IPS DF 6.9 (cell line): ENCODE data around the gene UTRN.

Experiments used
- DNase-seq: peaks from one replicate; pipeline ENCODE4 v3.0.0-alpha.2; 2013; ENCODE audit warnings: low read depth, low spot score
- H3K27ac ChIP-seq: one replicate; pipeline ENCODE4 v1.5.1; 2013; ENCODE audit warnings: low read length, control low read depth
- H3K27me3 ChIP-seq: 2 replicates; pipeline ENCODE4 v1.6.1; 2013; ENCODE audit warnings: mild to moderate bottlenecking, low read length; ENCODE audit not compliant: control insufficient read depth, insufficient read depth
- H3K36me3 ChIP-seq: 2 replicates; pipeline ENCODE4 v1.6.1; 2013; ENCODE audit warnings: low read length; ENCODE audit not compliant: control insufficient read depth, insufficient read depth
- H3K4me1 ChIP-seq: 2 replicates; pipeline ENCODE4 v1.6.1; 2013; ENCODE audit warnings: low read length; ENCODE audit not compliant: control insufficient read depth, insufficient read depth
- H3K4me3 ChIP-seq: 2 replicates; pipeline ENCODE4 v1.5.1; 2013; ENCODE audit warnings: mild to moderate bottlenecking, low read length
- H3K9me3 ChIP-seq: 2 replicates; pipeline ENCODE4 v1.6.1; 2013; ENCODE audit warnings: low read length, inconsistent platforms; ENCODE audit not compliant: control insufficient read depth, insufficient read depth
- WGBS: extraction: QIAGEN DNeasy Blood & Tissue Kit; methylation state at CpG from one replicate; pipeline ENCODE4 v1.1.7; 2013; ENCODE audit warnings: mixed read lengths, missing lambda C conversion rate; ENCODE audit not compliant: insufficient read length, insufficient coverage; 5-methylcytosine and 5-hydroxymethylcytosine counted together

Gene UTRN

DNA sequence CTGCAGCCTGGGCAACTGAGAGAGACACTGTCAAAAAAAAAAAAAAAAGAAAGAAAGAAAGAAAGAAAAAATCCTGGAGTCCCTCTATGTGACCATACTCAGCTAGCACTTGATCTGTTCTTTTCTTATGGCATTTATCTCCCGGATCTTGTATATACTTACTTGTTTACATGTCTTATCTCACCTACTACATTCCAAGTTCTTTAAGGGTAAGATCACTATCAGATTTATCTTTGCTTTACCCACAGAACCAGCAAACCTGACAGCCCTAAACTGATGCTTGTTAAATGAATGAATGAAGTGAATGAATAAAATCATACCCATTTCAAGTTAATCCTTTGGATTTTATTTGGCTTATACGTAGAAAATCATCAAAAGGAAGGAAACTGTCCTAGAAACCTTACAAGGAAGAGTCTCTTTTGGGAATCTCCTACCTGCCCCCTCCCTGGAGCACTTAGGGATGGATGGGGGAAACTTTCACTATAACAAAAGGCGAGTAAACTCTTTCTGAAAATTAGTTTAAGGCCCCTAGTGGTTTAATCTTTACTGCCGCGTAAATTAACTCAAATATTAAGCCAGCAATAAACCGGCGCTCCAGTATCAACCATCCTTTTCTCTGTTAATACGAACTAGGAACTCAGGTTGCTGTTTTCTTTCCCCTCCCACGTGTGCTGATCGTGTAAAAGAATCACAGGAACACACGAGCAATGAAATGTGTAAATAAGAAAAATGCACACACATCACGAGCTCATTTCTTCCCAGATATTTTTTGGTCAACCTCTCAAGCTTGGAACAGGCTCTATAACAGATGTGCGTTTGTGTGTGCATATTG lies 1.3 kb upstream of the UTRN start:
- H3K27ac ChIP-seq = no peak overlapping the region
- no peaks in the 10 kb centered on the region for H3K9me3 ChIP-seq
- DNase-seq = no peak
- no peaks in the 10 kb centered on the region for H3K36me3 ChIP-seq
- WGBS = no CpG with 5 or more reads among the region's 13 CpGs
- no peaks in the 10 kb centered on the region for H3K27me3 ChIP-seq
- H3K4me3 ChIP-seq = peak overlapping the region; percentile 79; the same call in 1 of the 2 replicates
- peaks cover 3% of the 10 kb centered on the region; the same call in 1 of the 2 replicates for H3K4me1 ChIP-seq

DNA sequence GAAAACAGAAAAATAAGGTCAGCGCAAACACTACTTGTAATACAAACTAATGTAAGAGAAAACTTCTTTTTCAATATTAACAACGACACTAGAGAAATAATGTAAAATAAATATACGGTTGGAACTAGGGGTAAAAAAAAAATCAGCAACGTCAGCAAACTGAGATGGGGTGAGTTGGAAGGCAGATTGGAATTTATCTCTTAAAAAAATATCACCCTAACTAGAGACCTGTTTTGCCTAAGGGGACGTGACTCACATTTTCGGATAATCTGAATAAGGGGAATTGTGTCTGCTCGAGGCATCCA lies 705 bp upstream of the UTRN start:
- Histone ChIP-seq H3K9me3 (no peaks in the 10 kb centered on the region), H3K4me3 (peak overlapping the region; percentile 79; the same call in 1 of the 2 replicates), H3K4me1 (peaks cover 2% of the 10 kb centered on the region; the same call in 1 of the 2 replicates), H3K27me3 (no peaks in the 10 kb centered on the region), H3K36me3 (no peaks in the 10 kb centered on the region), H3K27ac (no peak overlapping the region)
- no CpG with 5 or more reads among the region's 7 CpGs for WGBS
- DNase-seq = no peak

DNA sequence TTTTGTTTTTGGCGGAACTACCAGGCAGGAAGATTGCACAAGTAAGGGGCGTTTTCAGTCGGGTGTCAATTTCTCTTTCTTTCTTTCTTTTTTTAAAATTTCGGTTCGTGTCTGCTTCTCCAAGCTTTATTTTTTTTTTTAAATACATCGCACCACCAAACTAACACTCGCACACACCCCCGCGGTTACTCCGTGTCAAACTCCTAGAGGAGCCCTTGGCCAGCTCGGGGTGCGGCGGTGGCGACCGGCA lies 338 bp downstream of the UTRN start:
- Histone ChIP-seq H3K4me1 (no peaks in the 10 kb centered on the region), H3K9me3 (no peaks in the 10 kb centered on the region), H3K27me3 (no peaks in the 10 kb centered on the region), H3K27ac (no peak overlapping the region), H3K4me3 (peak overlapping the region; percentile 79), H3K36me3 (no peaks in the 10 kb centered on the region)
- no peak for DNase-seq
- no CpG with 5 or more reads among the region's 15 CpGs for WGBS

DNA sequence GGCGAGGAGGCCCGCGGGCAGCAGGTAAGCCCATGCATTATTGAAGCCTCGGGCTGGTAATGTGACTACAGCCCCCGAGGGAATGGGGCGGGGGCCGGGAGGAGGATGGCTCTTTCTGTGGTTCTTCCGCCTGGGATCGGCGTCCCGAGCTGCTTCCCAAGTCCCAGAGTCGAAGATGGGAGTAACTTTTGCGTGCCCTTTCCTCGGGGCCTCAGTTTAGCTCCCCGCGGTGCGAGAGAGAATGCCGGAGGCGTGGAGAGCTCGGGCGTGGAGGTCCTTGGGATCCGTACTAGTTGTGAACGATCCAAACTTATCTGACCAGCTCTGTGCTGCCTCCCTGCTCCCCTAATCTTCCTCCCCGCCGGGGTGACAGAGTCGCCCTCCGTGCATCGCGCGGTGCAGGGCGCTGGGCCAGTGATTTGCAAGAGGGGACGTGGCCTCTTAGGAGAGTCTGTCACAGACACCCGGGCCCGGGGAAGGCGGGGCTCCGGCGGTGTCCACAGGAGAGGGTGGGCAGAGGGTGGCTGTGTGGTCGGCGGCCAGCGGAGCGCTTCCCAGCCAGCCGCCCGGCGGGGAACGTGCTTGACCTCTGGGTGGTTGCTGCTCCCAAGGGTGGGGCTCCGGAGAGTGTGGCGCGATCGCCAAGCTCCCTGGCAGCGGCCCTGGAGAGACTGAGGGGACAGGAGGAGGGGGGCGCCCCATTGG lies 815 bp downstream of the UTRN start:
- no peaks in the 10 kb centered on the region for H3K27me3 ChIP-seq
- no peak overlapping the region for H3K27ac ChIP-seq
- peak overlapping the region; percentile 79 for H3K4me3 ChIP-seq
- H3K4me1 ChIP-seq = no peaks in the 10 kb centered on the region
- DNase-seq = no peak
- WGBS = no CpG with 5 or more reads among the region's 51 CpGs
- no peaks in the 10 kb centered on the region for H3K36me3 ChIP-seq
- no peaks in the 10 kb centered on the region for H3K9me3 ChIP-seq

DNA sequence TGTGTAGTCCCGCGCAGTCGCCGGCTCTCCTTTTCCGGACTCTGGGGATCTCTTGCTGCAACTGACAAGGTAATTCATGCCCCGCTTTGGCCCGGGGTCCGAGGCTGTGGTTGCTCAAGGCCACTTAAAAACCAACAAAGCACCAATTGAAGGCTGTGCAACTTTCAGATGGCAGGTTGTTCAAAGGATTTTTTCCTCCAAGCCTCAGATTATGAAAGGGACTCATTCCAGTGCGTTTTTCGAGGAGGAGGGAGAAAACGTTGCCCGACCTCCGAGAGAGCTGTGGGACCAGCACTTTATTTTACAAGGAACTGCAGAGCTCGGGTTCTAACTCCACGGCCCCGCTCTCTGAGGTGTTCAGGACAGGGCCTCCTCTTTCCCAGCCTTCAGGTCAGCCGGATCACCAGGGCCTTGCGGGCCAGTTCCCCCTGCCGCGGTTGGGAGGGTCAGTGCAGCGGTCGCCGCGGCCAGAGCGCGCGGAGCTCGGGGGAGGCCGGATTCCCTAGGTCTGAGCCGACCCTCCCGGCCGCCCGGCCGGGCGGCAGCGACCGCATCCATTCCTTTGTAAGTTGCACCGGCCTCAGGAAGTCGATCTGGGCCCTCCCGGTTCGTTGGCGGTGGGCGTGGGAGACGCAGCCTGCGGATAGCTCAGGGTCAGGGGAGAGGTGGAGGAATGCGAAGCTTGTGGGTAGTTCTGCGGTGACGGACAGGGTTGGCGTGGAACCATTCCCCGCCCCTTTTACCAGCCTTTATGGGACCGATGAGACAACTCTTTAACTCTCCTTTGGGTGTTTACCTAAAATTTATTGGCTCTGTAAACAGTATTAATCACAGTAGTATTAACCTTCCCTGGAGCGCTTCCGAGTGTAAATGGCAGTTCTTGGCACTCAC lies 1.6 kb downstream of the UTRN start:
- Histone ChIP-seq H3K4me1 (no peaks in the 10 kb centered on the region), H3K27ac (no peak overlapping the region), H3K27me3 (no peaks in the 10 kb centered on the region), H3K36me3 (no peaks in the 10 kb centered on the region), H3K4me3 (peak overlapping the region; percentile 79), H3K9me3 (no peaks in the 10 kb centered on the region)
- no peak for DNase-seq
- WGBS = no CpG with 5 or more reads among the region's 53 CpGs

DNA sequence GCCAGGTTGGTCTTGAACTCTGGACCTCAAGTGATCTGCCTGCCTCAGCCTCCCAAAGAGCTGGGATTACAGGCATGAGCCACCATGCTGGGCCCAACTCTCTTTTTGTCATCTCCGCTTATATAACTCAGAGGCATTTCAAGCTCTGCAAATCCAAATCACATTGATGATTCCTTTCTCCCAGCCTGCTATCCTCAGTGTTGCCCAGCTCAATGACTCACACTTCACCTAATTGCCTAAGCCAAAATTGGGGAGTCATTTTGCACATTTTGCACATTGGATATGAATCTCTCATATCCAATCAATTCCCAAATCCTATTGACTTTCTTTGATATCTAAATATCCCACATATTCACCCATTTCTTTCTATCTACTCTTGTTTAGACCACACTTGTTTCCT lies 3.9 kb downstream of the UTRN start:
- Histone ChIP-seq H3K4me3 (no peak overlapping the region), H3K9me3 (no peaks in the 10 kb centered on the region), H3K4me1 (no peaks in the 10 kb centered on the region), H3K27ac (no peak overlapping the region), H3K36me3 (no peaks in the 10 kb centered on the region), H3K27me3 (no peaks in the 10 kb centered on the region)
- WGBS = no CpG with 5 or more reads among the region's 1 CpG
- no peak for DNase-seq

DNA sequence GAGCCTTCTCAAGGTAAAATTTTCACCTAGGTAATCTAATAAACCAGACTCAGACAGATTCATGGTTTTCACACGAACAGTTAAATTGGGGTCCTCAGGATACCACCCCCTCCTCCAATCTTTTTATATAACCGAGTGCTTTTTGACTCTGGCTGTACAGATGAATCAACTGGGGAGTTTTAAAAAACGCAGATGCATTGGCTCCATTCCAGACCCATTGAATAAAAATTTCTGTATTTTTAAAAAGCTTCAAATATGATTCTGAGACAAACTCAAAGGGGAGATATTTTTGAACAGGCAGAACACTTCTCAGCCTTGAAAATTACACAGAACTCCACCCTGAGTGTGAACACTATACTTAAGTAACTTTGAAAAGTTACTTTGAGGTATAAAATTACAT lies 7.2 kb downstream of the UTRN start:
- no peaks in the 10 kb centered on the region for H3K4me1 ChIP-seq
- H3K9me3 ChIP-seq = no peaks in the 10 kb centered on the region
- no peak overlapping the region for H3K27ac ChIP-seq
- no peak overlapping the region for H3K4me3 ChIP-seq
- WGBS = no CpG with 5 or more reads among the region's 3 CpGs
- no peaks in the 10 kb centered on the region for H3K27me3 ChIP-seq
- DNase-seq = no peak
- no peaks in the 10 kb centered on the region for H3K36me3 ChIP-seq

DNA sequence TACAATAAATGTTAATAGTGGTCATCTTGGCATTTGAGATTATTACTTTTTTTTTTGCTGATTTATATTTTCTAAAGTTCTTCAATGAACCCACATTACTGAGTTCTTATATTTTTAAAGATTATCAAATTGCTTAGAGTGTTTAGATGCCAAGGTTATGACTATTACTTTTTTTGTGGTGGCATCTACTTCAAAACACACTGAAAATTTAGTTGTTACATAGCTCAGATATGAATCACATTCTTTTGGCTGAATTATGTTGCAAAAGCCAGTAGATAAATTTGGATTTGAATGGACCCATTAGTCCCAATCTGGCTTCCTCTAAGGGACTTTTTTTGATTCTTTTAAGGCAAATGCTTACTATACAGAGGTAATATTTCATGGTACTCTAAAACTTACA lies 8.9 kb downstream of the UTRN start:
- Histone ChIP-seq H3K4me1 (no peaks in the 10 kb centered on the region), H3K27me3 (no peaks in the 10 kb centered on the region), H3K36me3 (no peaks in the 10 kb centered on the region), H3K9me3 (no peaks in the 10 kb centered on the region), H3K27ac (no peak overlapping the region), H3K4me3 (no peak overlapping the region)
- DNase-seq = no peak

DNA sequence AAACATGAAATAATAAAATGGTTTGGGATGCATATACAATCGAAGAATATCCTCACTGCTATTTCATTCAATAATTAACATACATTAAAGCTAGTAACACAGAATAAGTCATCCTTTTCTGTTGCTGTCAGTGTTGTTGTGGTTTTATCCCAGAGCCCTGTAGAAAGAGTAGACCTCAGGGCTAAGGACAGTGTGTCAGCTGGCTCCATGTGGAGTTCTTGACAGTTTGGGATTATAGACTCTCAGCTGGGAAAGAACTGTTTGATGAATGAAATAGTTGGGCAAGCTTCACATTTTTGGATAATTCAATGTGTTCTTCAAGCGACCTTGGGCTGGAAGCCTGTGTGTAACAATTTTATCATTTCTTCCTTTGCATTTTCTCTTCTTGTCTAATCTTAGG lies 10.1 kb downstream of the UTRN start:
- Histone ChIP-seq H3K36me3 (no peaks in the 10 kb centered on the region), H3K4me1 (no peaks in the 10 kb centered on the region), H3K27ac (no peak overlapping the region), H3K4me3 (no peak overlapping the region), H3K27me3 (no peaks in the 10 kb centered on the region), H3K9me3 (no peaks in the 10 kb centered on the region)
- no CpG with 5 or more reads among the region's 2 CpGs for WGBS
- DNase-seq = no peak

DNA sequence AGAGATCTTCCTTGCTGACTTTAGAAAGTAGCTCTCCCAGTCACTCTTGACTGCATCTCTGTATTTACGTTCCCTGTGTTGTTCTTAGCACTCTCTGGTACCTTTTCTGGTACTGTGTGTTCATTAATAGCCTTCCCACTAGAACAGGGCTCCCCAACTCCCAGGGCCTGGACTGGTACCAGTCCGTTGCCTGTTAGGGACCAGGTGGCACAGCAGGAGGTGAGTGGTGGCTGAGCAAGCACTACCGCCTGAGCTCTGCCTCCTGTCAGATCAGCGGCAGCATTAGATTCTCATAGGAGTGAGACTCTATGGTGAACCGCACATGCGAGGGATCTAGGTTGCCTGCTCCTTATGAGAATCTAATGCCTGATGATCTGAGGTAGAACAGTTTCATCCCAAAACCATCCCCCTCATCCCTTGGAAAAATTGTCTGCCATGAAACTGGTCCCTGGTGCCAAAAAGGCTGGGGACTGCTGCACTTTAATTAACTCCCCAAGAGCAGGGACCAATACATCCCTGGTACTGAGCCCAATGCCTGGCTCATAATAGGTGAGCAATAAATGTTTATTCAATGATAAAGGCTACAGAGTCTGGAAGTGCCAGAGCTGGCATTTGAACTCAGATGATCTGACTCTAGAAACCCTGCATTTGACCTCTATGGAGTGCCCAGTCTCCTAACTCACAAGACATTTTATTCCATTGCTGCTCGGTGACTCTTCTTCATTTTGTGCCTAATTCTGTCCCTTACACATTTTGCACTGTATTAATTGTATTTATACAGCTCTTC lies 11.0 kb downstream of the UTRN start:
- H3K27me3 ChIP-seq = no peaks in the 10 kb centered on the region
- H3K4me1 ChIP-seq = no peaks in the 10 kb centered on the region
- DNase-seq = no peak
- no peaks in the 10 kb centered on the region for H3K36me3 ChIP-seq
- no CpG with 5 or more reads among the region's 7 CpGs for WGBS
- no peak overlapping the region for H3K4me3 ChIP-seq
- H3K9me3 ChIP-seq = no peaks in the 10 kb centered on the region
- H3K27ac ChIP-seq = no peak overlapping the region
